Gastrocnemius medialis (tissue), 4 donors: Measurements from ENCODE around the gene DLGAP5.

Experiments used
- POLR2A ChIP-seq, 2 donors: fragments of 450-650 bp; IDR thresholded peaks; one replicate each; pipeline ENCODE4 v1.6.1; 2017; ENCODE audit warnings: antibody characterized with exemption in 2 of 2, mild to moderate bottlenecking in 2 of 2, moderate library complexity in 2 of 2
- TF ChIP-seq, protein P1 (sequence below), 5 experiments: fragments of 450-650 bp in 3 of 5; fragments of 200-600 bp in 2 of 5; sonication (generic) in 2 of 5; IDR thresholded peaks in 4 of 5; conservative IDR thresholded peaks in 1 of 5; 1 replicate in 4 of 5; 2 replicates in 1 of 5; pipeline ENCODE4 v1.5.1; 2016 to 2019; ENCODE audit warnings: antibody characterized with exemption in 5 of 5, mild to moderate bottlenecking in 3 of 5, moderate library complexity in 3 of 5

DNA sequence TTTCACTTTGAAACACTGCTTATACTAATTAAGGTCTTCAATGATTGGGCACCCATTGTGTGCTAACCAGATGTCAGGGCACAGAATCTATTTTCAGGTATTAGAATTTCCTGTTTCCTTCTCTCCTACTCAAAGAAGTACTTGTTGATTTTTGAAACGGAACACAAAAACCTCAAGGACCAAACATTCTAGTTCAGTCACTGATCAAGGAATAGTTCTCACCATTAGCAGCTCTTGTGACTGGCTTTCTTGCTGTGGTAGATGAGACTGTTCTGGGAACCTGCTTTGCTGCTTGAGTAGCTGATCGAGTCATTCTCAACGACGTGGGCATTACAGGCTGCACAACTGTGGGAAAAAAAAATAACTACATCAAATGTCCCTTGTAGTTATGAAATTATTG, 11.0 kb downstream of the DLGAP5 start:
- TF ChIP-seq, protein P1, sequence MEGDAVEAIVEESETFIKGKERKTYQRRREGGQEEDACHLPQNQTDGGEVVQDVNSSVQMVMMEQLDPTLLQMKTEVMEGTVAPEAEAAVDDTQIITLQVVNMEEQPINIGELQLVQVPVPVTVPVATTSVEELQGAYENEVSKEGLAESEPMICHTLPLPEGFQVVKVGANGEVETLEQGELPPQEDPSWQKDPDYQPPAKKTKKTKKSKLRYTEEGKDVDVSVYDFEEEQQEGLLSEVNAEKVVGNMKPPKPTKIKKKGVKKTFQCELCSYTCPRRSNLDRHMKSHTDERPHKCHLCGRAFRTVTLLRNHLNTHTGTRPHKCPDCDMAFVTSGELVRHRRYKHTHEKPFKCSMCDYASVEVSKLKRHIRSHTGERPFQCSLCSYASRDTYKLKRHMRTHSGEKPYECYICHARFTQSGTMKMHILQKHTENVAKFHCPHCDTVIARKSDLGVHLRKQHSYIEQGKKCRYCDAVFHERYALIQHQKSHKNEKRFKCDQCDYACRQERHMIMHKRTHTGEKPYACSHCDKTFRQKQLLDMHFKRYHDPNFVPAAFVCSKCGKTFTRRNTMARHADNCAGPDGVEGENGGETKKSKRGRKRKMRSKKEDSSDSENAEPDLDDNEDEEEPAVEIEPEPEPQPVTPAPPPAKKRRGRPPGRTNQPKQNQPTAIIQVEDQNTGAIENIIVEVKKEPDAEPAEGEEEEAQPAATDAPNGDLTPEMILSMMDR (IDR thresholded peaks at IDR 0.05 in 4 of 5, conservative IDR thresholded peaks at IDR 0.05 in 1 of 5) = no peak
- no peak for TF ChIP-seq POLR2A (IDR thresholded peaks at IDR 0.05)
